Measurements from ENCODE around the gene HINT3. TPM values are rescaled to one million over a fixed set of nuclear protein-coding genes. Genes with fewer than 3 reads are reported as not detected.

The HINT3 gene
- total RNA-seq, 2 donors from 2014 or later: 8.8 to 14.5 TPM

GRCh38 chr6:125939026-125939425 is 17.5 kb upstream of the HINT3 start:
- no peaks in the 10 kb centered on the region for H3K27me3 ChIP-seq
- H3K4me1 ChIP-seq: peaks cover 24% of the 10 kb centered on the region
- TF ChIP-seq CTCF (IDR thresholded peaks at IDR 0.05) (no peak), POLR2A (IDR thresholded peaks at IDR 0.05) (no peak)
- H3K9me3 ChIP-seq: no peaks in the 10 kb centered on the region
- DNase-seq (no peak), ATAC-seq (no peak)
- intact Hi-C loops (cut with DNase I): no loop called here
- no peak overlapping the region for H3K4me3 ChIP-seq
- H3K36me3 ChIP-seq (replicated peaks in 1 of 2; ENCODE audit: insufficient read depth in 1 of 2, low read depth in 2 of 2): no peaks in the 10 kb centered on the region
- WGBS, 2 donors: 67 to 87% methylated on average over 1 of the region's 1 CpG
- no peak overlapping the region for H3K27ac ChIP-seq

- Histone ChIP-seq H3K9me3 (no peaks in the 10 kb centered on the region), H3K27ac (no peak overlapping the region), H3K36me3 (replicated peaks in 1 of 2; ENCODE audit: insufficient read depth in 1 of 2, low read depth in 2 of 2) (no peaks in the 10 kb centered on the region), H3K27me3 (no peaks in the 10 kb centered on the region), H3K4me1 (peaks cover 32% of the 10 kb centered on the region), H3K4me3 (no peak overlapping the region)
- ATAC-seq (no peak), DNase-seq (no peak)
- TF ChIP-seq CTCF (IDR thresholded peaks at IDR 0.05): no peak
- no peak for TF ChIP-seq POLR2A (IDR thresholded peaks at IDR 0.05)
- intact Hi-C loops (cut with DNase I): no loop called here
- 65 to 76% methylated on average over 2 of the region's 2 CpGs for WGBS, 2 donors
Measured at GRCh38 chr6:125939791-125940190, 16.8 kb upstream of the HINT3 start.

- DNase-seq: no peak
- 65 to 66% methylated on average over 5 of the region's 5 CpGs for WGBS, 2 donors
- Histone ChIP-seq H3K9me3 (no peaks in the 10 kb centered on the region), H3K4me3 (no peak overlapping the region), H3K36me3 (replicated peaks in 1 of 2; ENCODE audit: insufficient read depth in 1 of 2, low read depth in 2 of 2) (no peaks in the 10 kb centered on the region), H3K4me1 (peaks cover 38% of the 10 kb centered on the region), H3K27ac (no peak overlapping the region), H3K27me3 (no peaks in the 10 kb centered on the region)
- intact Hi-C loops (cut with DNase I): no loop called here
- ATAC-seq: no peak
- TF ChIP-seq CTCF (IDR thresholded peaks at IDR 0.05): no peak
- no peak for TF ChIP-seq POLR2A (IDR thresholded peaks at IDR 0.05)
Measured at GRCh38 chr6:125940247-125941041, 16.1 kb upstream of the HINT3 start.

DNA sequence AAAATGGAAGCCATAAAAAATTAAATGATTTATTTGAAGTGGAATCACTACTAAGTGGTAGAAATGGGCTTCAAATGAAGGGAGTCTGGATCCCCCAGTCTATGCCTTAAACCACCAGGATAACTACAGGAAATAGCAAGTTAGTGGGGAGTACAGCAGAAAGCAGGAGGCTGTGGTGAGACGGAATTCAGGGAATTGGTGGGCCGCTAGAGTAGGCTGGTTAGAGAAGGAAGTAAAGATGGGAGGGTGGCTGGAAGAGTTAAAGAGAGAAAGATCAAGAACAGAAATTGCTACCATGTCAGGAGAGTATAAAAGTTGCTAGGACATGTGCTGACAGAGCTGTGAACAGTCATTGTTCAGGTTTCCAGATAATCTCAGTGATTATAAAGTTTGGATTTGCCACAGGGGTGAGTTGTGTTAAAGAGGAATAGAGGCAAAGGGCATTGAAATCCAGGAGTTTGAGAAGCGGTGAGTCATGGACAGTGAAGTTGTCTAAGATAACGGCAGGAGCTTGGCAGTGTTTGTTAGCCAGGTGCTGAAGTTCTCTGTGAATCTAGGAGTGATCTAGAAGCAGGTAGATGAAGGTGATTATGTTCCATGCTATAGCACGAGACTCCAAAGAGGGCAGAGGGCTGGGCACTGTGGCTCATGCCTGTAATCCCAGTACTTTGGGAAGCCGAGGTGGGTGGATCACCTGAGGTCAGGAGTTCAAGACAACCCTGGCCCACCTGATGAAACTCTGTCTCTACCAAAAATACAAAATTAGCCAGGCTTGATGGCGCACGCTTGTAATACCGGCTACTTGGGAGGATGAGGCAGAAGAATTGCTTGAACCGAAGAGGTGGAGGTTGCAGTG is 13.7 kb upstream of the HINT3 start:
- Histone ChIP-seq H3K27me3 (no peaks in the 10 kb centered on the region), H3K9me3 (no peaks in the 10 kb centered on the region), H3K36me3 (replicated peaks in 1 of 2; ENCODE audit: insufficient read depth in 1 of 2, low read depth in 2 of 2) (no peaks in the 10 kb centered on the region), H3K27ac (peak overlapping the region; percentile 53 to 85 (median 80)), H3K4me1 (peaks cover 51% of the 10 kb centered on the region), H3K4me3 (no peak overlapping the region)
- 73% methylated on average over 10 of the region's 10 CpGs for WGBS, 2 donors
- TF ChIP-seq CTCF (IDR thresholded peaks at IDR 0.05): no peak
- no peak for TF ChIP-seq POLR2A (IDR thresholded peaks at IDR 0.05)
- intact Hi-C loops (cut with DNase I): no loop called here
- DNase-seq: peak; percentile 47 to 63 (median 60)
- ATAC-seq: peak; percentile 71

All from body of pancreas (tissue), 4 donors.